H1 (cell line): ENCODE data around the gene MAGEA8. TPM values are rescaled to one million over a fixed set of nuclear protein-coding genes. Genes with fewer than 3 reads are reported as not detected.

Source experiments
- CTCF ChIA-PET: fragments of 300-600 bp; sonication (Branson Sonifier 250); formaldehyde crosslinking; loops from one replicate; lab custom pipeline; 2021; ENCODE audit not compliant: partially characterized antibody; lab: Charles Lee
- POLR2A ChIA-PET: fragments of 300-600 bp; sonication (Branson Sonifier 250); formaldehyde crosslinking; loops from one replicate; lab custom pipeline; 2021; ENCODE audit warnings: inconsistent platforms; ENCODE audit not compliant: partially characterized antibody; lab: Charles Lee
- DNase-seq, 2 experiments: peaks; one replicate each; pipeline versions ENCODE4 v3.0.0 to v3.0.0-alpha.2; 2010 to 2022; ENCODE audit warnings: low spot score in 2 of 2, low read depth in 1 of 2, mixed read lengths in 1 of 2
- FAIRE-seq: peaks from 2 replicates; lab custom pipeline; 2011; peaks lifted over from hg19 to GRCh38; lab: Jason Lieb, UNC
- H2AFZ ChIP-seq: 2 replicates; pipeline ENCODE4 v1.8.1; 2012; ENCODE audit warnings: low read length, inconsistent platforms
- H2AK5ac ChIP-seq: 2 replicates; pipeline ENCODE4 v1.6.1; 2013; ENCODE audit warnings: low read depth, low read length
- H2BK120ac ChIP-seq: replicated peaks from 2 replicates; pipeline ENCODE3; 2013; ENCODE audit warnings: low read depth, low read length, inconsistent platforms
- H2BK12ac ChIP-seq: 2 replicates; pipeline ENCODE4 v1.6.1; 2013; ENCODE audit warnings: low read depth, low read length
- H2BK15ac ChIP-seq: 2 replicates; pipeline ENCODE4 v1.6.1; 2013; ENCODE audit warnings: low read length
- H2BK20ac ChIP-seq: 2 replicates; pipeline ENCODE4 v1.6.1; 2013; ENCODE audit warnings: low read length
- H2BK5ac ChIP-seq: 2 replicates; pipeline ENCODE4 v1.6.1; 2013; ENCODE audit warnings: low read depth, low read length
- H3K14ac ChIP-seq: 2 replicates; pipeline ENCODE4 v1.6.1; 2013; ENCODE audit warnings: inconsistent platforms; ENCODE audit not compliant: insufficient read length
- H3K18ac ChIP-seq: 2 replicates; pipeline ENCODE4 v1.6.1; 2013; ENCODE audit warnings: low read length; ENCODE audit errors: extremely low read depth
- H3K23ac ChIP-seq: 2 replicates; pipeline ENCODE4 v1.6.1; 2013; ENCODE audit warnings: inconsistent platforms; ENCODE audit not compliant: insufficient read length
- H3K23me2 ChIP-seq: 2 replicates; pipeline ENCODE4 v1.6.1; 2013; ENCODE audit warnings: low read depth, low read length
- H3K27ac ChIP-seq: 2 replicates; pipeline ENCODE4 v1.6.1; 2011; ENCODE audit warnings: low read depth, low read length, inconsistent platforms
- H3K27me3 ChIP-seq, 4 experiments: replicated peaks in 1 of 4; 1 replicate in 1 of 4; 2 replicates in 3 of 4; pipeline versions ENCODE4 v1.6.1 to v1.8.1; 2011 to 2013; ENCODE audit warnings: low read length in 3 of 4, mild to moderate bottlenecking in 3 of 4, inconsistent platforms in 2 of 4, mixed read lengths in 2 of 4, moderate library complexity in 1 of 4; ENCODE audit not compliant: control insufficient read depth in 3 of 4, insufficient read depth in 3 of 4; ENCODE audit errors: extremely low read depth in 1 of 4
- H3K36me3 ChIP-seq, 4 experiments: 2 replicates each; pipeline versions ENCODE4 v1.6.1 to v1.8.1; 2011 to 2013; ENCODE audit warnings: mild to moderate bottlenecking in 4 of 4, low read length in 3 of 4, moderate library complexity in 2 of 4, control low read depth in 1 of 4, inconsistent platforms in 1 of 4; ENCODE audit not compliant: insufficient read depth in 4 of 4, control insufficient read depth in 2 of 4
- H3K4ac ChIP-seq: replicated peaks from 2 replicates; pipeline ENCODE3; 2013; ENCODE audit warnings: low read length, low read depth, mixed read lengths, inconsistent platforms; ENCODE audit not compliant: insufficient read length
- H3K4me1 ChIP-seq, 4 experiments: replicated peaks in 1 of 4; 1 replicate in 1 of 4; 2 replicates in 3 of 4; pipeline versions ENCODE4 v1.6.1 to v1.8.1; 2011 to 2013; ENCODE audit warnings: low read length in 3 of 4, inconsistent platforms in 2 of 4, mixed read lengths in 1 of 4; ENCODE audit not compliant: insufficient read depth in 4 of 4, control insufficient read depth in 3 of 4
- H3K4me2 ChIP-seq, 2 experiments: 2 replicates each; pipeline versions ENCODE4 v1.6.1 to v1.8.1; 2011 to 2013; ENCODE audit warnings: low read depth in 2 of 2, low read length in 2 of 2, control low read depth in 1 of 2, inconsistent platforms in 1 of 2, mild to moderate bottlenecking in 1 of 2; ENCODE audit not compliant: insufficient read depth in 1 of 2
- H3K4me3 ChIP-seq, 4 experiments: fragments of 200-600, 300-600 bp in 1 of 4; sonication (generic), shearing (Covaris generic), sonication (Bioruptor Twin) in 1 of 4; 2 replicates each; pipeline versions ENCODE4 v1.5.1 to v1.8.1; 2011 to 2016; ENCODE audit warnings: low read length in 4 of 4, low read depth in 3 of 4, control low read depth in 2 of 4, inconsistent platforms in 2 of 4, mild to moderate bottlenecking in 2 of 4, mixed read lengths in 1 of 4, moderate library complexity in 1 of 4; ENCODE audit not compliant: insufficient read depth in 2 of 4; ENCODE audit errors: extremely low read depth in 1 of 4
- H3K56ac ChIP-seq: replicated peaks from 2 replicates; pipeline ENCODE3; 2013; ENCODE audit warnings: low read depth, mild to moderate bottlenecking, mixed read lengths, low read length, inconsistent platforms; ENCODE audit not compliant: insufficient read length
- H3K79me1 ChIP-seq: 2 replicates; pipeline ENCODE4 v1.6.1; 2013; ENCODE audit warnings: low read depth, low read length, control low read depth
- H3K79me2 ChIP-seq, 2 experiments: 2 replicates each; pipeline versions ENCODE4 v1.6.1 to v1.8.1; 2012 to 2013; ENCODE audit warnings: low read length in 2 of 2, mild to moderate bottlenecking in 2 of 2, inconsistent platforms in 1 of 2; ENCODE audit not compliant: insufficient read depth in 2 of 2, control insufficient read depth in 1 of 2
- H3K9ac ChIP-seq, 4 experiments: replicated peaks in 1 of 4; 1 replicate in 1 of 4; 2 replicates in 3 of 4; pipeline versions ENCODE4 v1.6.1 to v1.8.1; 2011 to 2013; ENCODE audit warnings: low read depth in 3 of 4, low read length in 3 of 4, control low read depth in 2 of 4, mild to moderate bottlenecking in 2 of 4, moderate library complexity in 2 of 4, inconsistent platforms in 1 of 4; ENCODE audit errors: extremely low read depth in 1 of 4
- H3K9me3 ChIP-seq, 2 experiments: 2 replicates each; pipeline versions ENCODE4 v1.6.1 to v1.8.1; 2012 to 2013; ENCODE audit warnings: mild to moderate bottlenecking in 2 of 2, moderate library complexity in 2 of 2, control low read depth in 1 of 2, inconsistent platforms in 1 of 2, low read depth in 1 of 2, low read length in 1 of 2, mixed read lengths in 1 of 2; ENCODE audit not compliant: insufficient read depth in 2 of 2
- H4K20me1 ChIP-seq, 2 experiments: replicated peaks in 1 of 2; 2 replicates each; pipeline versions ENCODE3 to v1.8.1; 2011 to 2013; ENCODE audit warnings: inconsistent platforms in 2 of 2, low read length in 2 of 2, mild to moderate bottlenecking in 1 of 2; ENCODE audit not compliant: insufficient read depth in 2 of 2, control insufficient read depth in 1 of 2
- H4K5ac ChIP-seq: 2 replicates; pipeline ENCODE4 v1.6.1; 2013; ENCODE audit warnings: low read length, low read depth, mixed read lengths, inconsistent platforms; ENCODE audit not compliant: insufficient read length
- H4K8ac ChIP-seq: 2 replicates; pipeline ENCODE4 v1.8.0; 2013; ENCODE audit warnings: mild to moderate bottlenecking, moderate library complexity, low read length, inconsistent platforms; ENCODE audit not compliant: insufficient read depth; ENCODE audit errors: extremely low read depth
- H4K91ac ChIP-seq: replicated peaks from 2 replicates; pipeline ENCODE3; 2013; ENCODE audit warnings: low read length, mixed read lengths, inconsistent platforms; ENCODE audit not compliant: insufficient read length
- E2F6 ChIP-seq: IDR thresholded peaks from 2 replicates; pipeline ENCODE4 v1.6.1; 2012; ENCODE audit warnings: inconsistent platforms
- SP2 ChIP-seq: IDR thresholded peaks from 2 replicates; pipeline ENCODE4 v1.6.1; 2012; ENCODE audit warnings: mild to moderate bottlenecking, low read length, inconsistent platforms
- WGBS, 2 experiments: shearing (Covaris generic) in 1 of 2; methylation state at CpG; one replicate each; pipeline versions ENCODE4 v1.1.6 to v1.1.7; 2013 to 2015; ENCODE audit warnings: low lambda C conversion rate in 2 of 2, mixed read lengths in 2 of 2, inconsistent platforms in 1 of 2, low coverage in 1 of 2, missing lambda C conversion rate in 1 of 2; ENCODE audit not compliant: insufficient replicate concordance in 2 of 2, insufficient coverage in 1 of 2, insufficient read length in 1 of 2; ENCODE audit errors: extremely low coverage in 1 of 2, missing lambda C conversion rate in 1 of 2; 5-methylcytosine and 5-hydroxymethylcytosine counted together
- polyA plus RNA-seq, 7 experiments: library from polyadenylated mRNA; depleted of rRNA in 3 of 7; stranded (reverse) in 5 of 7; unstranded in 2 of 7; fragments of >200 nt in 5 of 7; fragments of 200-250 nt in 2 of 7; gene quantifications; 1 replicate in 5 of 7; 2 replicates in 1 of 7; 4 replicates in 1 of 7; pipeline versions ENCODE4 v1.2.1 to v1.2.3, GENCODE V29; 2011 to 2013; ENCODE audit warnings: missing spikeins in 2 of 7, mixed read lengths in 2 of 7
- total RNA-seq: library from RNA; stranded (reverse); fragmentation: NEBNext Ultra II Directional; extraction: Animal tissue kit (Norgen Biotek cat#: 25700); gene quantifications from 2 replicates; pipeline ENCODE4 v1.2.1, GENCODE V29; 2021

MAGEA8 gene
- total and polyA plus RNA-seq, 2 of the 8 experiments (the other 6 are each of a cell fraction or from before 2014, with no cell fraction given) = not detected

GRCh38 chrX:149846789-149847188 lies 34.2 kb upstream of the MAGEA8 start:
- no peak overlapping the region for H3K18ac ChIP-seq
- H2BK12ac ChIP-seq = no peak overlapping the region
- H3K4me2 ChIP-seq = no peak overlapping the region
- H2BK20ac ChIP-seq = no peak overlapping the region
- H3K23ac ChIP-seq = no peak overlapping the region
- no peak overlapping the region for H4K8ac ChIP-seq
- no peak overlapping the region for H2AFZ ChIP-seq
- no peak overlapping the region for H2BK15ac ChIP-seq
- TF ChIP-seq SP2 (no peak), E2F6 (no peak)
- H3K14ac ChIP-seq = no peak overlapping the region
- H4K20me1 ChIP-seq = no peaks in the 10 kb centered on the region
- DNase-seq (no peak), FAIRE-seq (no peak)
- no peak overlapping the region for H4K91ac ChIP-seq
- ChIA-PET CTCF (no interaction called here), POLR2A (no interaction called here)
- no peak overlapping the region for H3K4ac ChIP-seq
- no peak overlapping the region for H3K27ac ChIP-seq
- H3K9ac ChIP-seq = no peak overlapping the region
- peaks cover 1 to 2% of the 10 kb centered on the region in 2 experiments; a peak in 3 of 4 replicates for H3K9me3 ChIP-seq
- 100% methylated on average over 2 of the region's 3 CpGs; no CpG with 5 or more reads in 1 of the 2 experiments for WGBS, 2 experiments
- H3K79me1 ChIP-seq = no peaks in the 10 kb centered on the region
- H3K27me3 ChIP-seq = no peaks in the 10 kb centered on the region
- H2BK120ac ChIP-seq = no peak overlapping the region
- no peak overlapping the region for H3K56ac ChIP-seq
- H3K36me3 ChIP-seq = no peaks in the 10 kb centered on the region
- no peak overlapping the region for H3K4me3 ChIP-seq
- no peaks in the 10 kb centered on the region for H3K23me2 ChIP-seq
- H2AK5ac ChIP-seq = no peak overlapping the region
- H3K4me1 ChIP-seq = no peaks in the 10 kb centered on the region
- H2BK5ac ChIP-seq = no peak overlapping the region
- H3K79me2 ChIP-seq = no peaks in the 10 kb centered on the region
- H4K5ac ChIP-seq = no peak overlapping the region
